OCI-LY3 (cell line): ENCODE data around the gene DISP3.

Experiments used
- CTCF ChIP-seq: fragments of 200-600, 300-600 bp; sonication (generic); IDR thresholded peaks from 2 replicates; pipeline ENCODE4 v1.5.1; 2014; ENCODE audit warnings: antibody characterized with exemption, low read length, low read depth
- EZH2phosphoT487 ChIP-seq: fragments of 200-600 bp; shearing (Covaris generic); IDR thresholded peaks from 2 replicates; pipeline ENCODE4 v1.6.1; 2018; ENCODE audit warnings: antibody characterized with exemption, mixed run types, low read depth

- TF ChIP-seq EZH2phosphoT487: no peak
- TF ChIP-seq CTCF: no peak
Measured at GRCh38 chr1:11558276-11558675, 79.3 kb downstream of the DISP3 start.
